HG03060 (cell line): Measurements from ENCODE around the gene RHOC.
"Not testable (repeated sequence)": the region's sequence is repeated elsewhere in the genome, so short reads cannot be mapped to it uniquely, and the experiment has no call there.

Experiments
- ATAC-seq: cut with Tn5 transposase; IDR thresholded peaks from one replicate; pipeline ENCODE4 v1.9.1; 2021; ENCODE audit warnings: low read depth, moderate number of reproducible peaks; ENCODE audit not compliant: unreplicated experiment

Gene RHOC

DNA sequence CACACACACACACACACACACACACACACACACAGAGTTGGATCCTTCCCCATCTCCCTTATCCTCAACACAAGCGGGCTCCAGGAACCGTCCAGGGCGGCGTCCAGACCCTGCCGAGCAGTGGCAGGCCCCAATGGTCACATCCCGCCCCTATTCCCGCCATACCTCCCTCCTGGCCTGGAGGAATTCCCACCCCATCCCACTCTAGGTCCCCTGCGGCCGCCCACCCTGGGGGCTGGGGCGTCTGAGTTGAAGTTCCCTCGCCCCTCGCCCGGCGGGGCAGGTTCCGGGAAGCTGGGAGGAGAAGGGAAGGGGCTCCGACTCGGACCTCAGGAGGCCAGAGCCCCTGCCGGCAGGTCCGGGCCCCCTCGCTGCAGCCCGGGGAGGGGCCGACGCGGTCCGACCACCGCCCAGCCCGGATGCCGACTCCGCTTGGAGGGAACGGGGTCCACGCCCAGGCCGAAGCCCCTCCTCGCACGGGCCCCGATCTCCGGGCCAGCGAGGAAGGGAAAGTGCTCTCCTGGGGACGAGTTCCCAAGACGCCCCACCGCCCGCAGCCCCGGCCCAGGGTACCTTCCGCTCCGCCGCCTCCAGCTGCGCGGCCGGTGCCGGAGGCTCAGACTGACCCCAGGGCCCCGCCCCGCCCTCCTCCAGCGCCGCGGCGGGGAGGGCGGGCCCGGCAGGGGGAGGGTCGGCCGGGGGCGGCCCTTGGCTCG lies at the start of gene RHOC:
RHOC (minus strand) TSS at position 623 of the 716 bp plus-strand sequence. CDS start 3,328 bp downstream, outside the sequence.
- peak; percentile 21 for ATAC-seq

DNA sequence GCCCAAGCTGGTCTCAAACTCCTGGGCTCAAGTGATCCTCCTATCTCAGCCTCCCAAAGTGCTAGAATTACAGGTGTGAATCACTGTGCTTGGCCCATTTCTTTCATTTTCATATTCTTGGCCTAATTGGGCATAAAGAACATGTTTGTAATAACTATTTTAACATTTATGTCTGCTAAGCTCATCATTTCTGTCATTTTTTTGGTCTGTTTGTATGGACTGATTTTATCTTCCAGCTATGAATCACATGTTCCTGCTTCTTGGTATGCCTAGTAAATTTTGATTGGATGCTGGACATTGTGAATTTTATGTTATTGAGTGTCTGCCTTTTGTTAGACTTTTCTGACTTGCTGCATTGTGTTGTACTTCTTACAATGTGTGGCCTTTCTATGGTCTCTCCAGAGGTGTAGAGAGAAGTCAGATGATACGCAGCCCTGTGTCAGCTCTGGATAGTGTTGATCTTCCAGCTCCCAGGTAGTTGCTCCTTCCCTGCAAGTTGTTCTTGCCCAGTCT lies 47.2 kb upstream of the RHOC start:
- no peak for ATAC-seq

DNA sequence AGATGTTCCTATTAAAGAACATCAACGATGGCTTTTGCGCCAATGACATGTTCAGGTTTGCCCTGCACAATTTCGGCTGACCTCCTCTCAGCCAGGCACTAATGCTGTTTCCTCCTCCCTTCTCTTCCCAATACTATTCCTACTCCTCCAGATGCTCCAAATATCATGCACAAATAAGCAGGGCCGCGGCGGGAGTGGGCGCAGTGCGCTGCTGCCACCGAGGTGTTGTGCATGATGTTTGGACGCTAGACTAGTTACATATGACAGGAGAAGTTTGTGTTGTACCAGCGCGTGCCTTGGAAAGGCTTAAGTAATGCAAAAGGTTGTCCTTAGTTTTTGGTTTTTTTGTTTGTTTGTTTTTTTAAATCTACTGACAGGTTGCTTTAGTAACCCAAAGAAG lies 41.5 kb upstream of the RHOC start:
- ATAC-seq, result no peak

DNA sequence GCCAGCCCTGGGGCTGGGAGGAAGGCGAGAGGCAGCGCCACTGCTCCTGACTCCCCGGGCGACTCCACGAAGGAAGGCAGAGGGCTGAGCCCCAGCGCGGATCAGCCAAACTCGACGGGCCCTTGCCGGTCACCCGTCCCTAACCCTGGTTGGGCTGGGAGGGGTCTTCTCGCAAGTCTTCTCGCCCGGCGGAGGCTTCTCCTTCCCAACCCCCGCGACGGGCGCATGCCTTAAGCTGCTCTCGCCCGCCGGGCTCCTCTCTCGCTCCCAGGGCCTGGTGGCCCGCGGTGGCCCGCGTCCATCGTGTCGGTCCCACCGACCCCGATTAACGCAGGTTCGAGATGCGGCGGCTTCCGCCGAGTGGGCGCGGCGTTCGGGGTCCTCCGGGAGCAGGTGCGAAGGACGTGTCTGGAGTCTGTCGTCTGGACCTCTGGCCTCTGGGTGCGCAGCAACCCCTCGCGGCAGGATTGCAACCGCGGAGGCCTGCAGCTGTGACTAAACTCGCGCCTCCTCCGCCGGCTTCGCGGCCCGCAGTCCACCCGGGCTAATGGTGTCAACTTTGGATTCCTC lies 37.2 kb upstream of the RHOC start:
- no peak for ATAC-seq

DNA sequence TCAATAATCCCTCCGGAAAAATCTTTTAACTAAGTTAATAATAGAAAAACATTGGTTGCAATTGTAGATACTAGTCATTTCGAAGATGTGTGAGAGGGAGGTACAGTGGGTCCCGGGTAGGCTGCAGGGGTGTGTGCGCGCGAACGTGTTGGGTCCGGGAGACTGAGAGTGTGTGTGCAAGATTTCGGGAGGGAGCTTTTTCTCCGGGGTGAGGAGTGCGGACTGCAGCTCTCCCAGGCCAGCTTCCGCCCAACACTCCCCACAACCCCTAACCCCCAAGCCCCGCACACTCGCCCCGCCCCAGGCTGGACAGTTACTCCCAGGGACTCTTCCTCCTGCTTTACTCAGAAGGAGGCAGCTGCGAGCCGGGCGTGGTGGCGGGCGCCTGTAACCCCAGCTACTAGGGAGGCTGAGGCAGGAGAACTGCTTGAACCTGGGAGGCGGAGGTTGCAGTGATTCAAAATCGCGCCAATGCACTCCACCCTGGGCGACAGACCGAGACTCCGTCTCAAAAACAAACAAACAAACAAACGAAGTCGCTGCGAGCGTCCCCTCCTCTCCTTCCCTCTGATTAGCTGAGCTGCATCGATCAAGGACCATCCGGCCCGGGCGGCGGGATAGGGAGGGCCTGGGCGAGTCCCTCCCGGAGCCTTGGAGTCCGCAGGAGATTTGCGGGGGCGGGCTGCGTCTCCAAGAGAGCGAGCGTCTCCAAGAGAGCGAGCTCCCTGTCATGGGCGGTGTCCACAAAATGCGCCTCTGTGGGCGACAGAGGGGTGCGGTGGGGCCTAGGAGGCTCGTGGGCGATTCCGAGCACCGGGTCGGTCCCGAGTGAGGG lies 36.5 kb upstream of the RHOC start:
- no peak for ATAC-seq

DNA sequence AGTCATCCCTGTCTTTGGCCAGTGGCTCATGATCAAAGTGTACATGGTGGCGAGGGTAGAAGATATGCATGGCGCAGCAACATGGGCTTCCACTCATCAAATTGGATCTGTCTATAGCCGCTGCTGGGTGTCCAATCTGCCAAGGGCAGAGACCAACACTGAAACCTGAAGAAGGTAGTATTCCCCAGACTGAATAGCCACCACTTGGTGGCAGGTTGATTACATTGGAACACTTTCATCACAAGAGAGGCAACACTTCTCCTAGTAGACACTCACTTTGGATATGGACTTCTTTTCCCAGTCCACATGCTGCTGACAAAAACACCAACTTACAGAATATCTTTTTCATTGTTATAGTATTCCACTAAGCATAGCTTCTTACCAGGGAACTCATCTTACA lies 30.6 kb upstream of the RHOC start:
- no peak for ATAC-seq

DNA sequence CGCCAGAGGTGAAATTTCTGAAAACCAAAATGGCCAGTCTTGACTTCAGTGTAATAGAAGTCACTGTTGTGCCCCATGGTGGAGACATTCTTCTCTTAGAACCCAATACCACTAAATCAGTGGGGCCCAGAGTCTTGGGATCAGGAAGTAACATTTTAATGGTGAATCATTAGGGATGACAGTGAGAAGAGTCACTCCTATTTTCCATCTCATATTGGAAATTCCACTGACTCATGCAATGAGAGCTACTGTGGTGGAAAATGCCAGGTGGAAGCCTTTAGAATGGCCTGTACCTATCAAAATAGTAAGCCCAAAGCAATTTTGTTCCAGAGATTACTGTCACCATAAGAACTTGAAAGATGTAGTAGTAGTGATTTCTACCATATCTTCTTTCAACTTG lies 28.8 kb upstream of the RHOC start:
- ATAC-seq, result no peak

DNA sequence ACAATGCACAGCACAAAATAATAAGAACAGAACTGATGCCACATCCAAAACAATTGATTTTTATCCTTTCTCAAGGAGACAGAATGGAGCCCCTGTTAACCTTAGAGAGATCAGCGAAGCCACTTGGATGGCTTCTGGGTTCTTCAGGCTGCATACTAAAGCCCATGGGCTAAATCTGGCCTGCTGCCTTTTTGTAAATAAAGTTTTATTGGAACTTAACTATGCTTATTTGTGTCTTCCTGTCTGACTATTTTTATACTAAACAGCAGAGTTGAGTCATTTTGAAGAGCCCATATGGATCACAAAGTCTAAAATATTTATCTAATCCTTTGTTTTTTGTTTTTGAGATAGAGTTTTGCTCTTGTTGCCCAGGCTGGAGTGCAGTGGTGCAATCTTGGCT lies 24.5 kb upstream of the RHOC start:
- ATAC-seq, result no peak

DNA sequence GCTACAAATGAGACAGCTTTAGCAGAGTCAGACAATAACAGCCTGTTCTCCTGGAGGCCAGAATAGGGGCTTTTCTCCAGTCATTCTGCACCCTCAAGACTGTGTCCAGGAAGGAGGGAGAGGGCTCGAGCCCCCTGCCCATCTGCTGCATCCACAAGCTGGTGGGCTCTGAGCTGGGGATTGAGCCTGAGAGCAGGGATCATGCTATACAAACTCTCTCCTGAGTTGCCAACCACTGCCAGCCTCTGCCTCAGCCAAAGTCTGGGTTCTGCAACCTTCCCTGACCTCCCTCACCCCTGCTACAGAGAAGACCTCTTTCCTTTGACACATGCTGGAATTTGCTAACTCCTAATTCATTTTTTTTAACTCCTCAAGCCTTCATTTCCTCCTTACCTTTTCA lies 23.0 kb upstream of the RHOC start:
- ATAC-seq, result no peak

DNA sequence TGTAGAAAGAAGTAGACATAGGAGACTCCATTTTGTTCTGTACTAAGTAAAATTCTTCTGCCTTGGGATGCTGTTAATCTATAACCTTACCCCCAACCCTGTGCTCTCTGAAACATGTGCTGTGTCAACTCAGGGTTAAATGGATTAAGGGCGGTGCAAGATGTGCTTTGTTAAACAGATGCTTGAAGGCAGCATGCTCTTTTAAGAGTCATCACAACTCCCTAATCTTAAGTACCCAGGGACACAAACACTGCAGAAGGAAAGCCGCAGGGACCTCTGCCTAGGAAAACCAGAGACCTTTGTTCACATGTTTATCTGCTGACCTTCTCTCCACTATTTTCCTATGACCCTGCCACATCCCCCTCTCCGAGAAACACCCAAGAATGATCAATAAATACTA lies 22.1 kb upstream of the RHOC start:
- ATAC-seq, result not testable (repeated sequence)

DNA sequence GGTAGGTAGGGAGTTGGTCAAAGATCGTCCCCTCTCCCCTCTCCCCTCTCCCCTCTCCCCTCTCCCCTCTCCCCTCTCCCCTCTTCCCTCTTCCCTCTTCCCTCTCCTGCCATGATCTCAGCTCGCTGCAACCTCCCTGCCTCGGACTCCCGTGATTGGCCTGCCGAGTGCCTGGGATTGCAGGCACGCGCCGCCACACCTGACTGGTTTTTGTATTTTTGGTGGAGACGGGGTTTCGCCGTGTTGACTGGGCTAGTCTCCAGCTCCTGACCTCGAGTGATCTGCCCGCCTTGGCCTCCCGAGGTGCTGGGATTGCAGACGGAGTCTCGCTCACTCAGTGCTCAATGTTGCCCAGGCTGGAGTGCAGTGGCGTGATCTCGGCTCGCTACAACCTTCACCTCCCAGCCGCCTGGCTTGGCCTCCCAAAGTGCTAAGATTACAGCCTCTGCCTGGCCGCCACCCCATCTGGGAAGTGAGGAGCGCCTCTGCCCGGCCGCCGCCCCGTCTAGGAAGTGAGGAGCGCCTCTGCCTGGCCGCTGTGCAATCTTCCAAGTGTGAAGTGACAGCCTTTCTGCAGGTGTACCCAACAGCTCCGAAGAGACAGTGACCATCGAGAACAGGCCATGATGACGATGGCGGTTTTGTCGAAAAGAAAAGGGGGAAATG lies 21.5 kb upstream of the RHOC start:
- not testable (repeated sequence) for ATAC-seq

DNA sequence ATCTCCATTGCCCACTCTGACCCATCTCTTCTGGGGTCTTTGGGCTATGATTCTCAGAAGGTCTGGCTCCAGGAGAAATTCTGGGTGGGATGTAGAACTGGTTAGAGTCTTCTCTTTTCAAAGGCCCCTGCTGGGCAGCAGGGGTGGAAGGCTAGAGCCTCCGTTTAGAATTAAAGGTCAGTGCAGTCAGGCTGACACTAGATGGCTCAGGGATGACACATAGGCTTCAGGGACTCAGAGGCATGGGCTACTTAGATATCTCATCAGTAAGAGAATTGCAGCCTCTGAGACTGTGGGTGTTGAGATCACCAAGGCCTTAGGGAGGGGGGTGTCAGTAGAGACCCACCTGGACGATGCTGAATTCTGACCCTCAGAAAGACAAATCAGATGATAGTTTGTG lies 20.8 kb upstream of the RHOC start:
- no peak for ATAC-seq

DNA sequence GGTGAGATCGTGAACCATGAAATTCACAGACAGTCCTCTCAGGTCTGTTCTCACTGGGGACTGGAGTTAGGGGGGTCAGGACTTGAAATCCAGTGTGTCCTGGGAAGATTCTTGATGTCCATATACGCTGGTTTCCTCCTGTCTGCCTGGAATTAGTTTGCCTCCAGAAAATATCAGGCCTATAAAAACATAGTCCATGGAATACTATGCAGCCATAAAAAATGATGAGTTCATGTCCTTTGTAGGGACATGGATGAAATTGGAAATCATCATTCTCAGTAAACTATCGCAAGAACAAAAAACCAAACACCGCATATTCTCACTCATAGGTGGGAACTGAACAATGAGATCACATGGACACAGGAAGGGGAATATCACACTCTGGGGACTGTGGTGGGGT lies 17.3 kb upstream of the RHOC start:
- ATAC-seq, result not testable (repeated sequence)

DNA sequence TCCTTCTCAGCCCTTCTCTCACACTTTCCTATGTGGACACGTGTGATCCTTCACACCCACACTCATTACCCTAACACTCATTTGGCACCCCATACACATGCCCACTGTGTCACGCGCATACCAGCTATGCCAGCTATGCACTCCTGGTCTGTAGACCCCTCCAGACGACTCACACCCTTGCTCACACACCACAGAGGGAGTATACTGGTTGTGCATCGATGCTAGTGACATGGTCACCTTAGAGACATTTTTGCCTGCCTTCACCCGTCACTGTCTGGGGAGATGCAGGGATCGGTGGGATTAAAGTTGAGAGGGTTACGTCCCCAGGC lies 16.5 kb upstream of the RHOC start:
- no peak for ATAC-seq

DNA sequence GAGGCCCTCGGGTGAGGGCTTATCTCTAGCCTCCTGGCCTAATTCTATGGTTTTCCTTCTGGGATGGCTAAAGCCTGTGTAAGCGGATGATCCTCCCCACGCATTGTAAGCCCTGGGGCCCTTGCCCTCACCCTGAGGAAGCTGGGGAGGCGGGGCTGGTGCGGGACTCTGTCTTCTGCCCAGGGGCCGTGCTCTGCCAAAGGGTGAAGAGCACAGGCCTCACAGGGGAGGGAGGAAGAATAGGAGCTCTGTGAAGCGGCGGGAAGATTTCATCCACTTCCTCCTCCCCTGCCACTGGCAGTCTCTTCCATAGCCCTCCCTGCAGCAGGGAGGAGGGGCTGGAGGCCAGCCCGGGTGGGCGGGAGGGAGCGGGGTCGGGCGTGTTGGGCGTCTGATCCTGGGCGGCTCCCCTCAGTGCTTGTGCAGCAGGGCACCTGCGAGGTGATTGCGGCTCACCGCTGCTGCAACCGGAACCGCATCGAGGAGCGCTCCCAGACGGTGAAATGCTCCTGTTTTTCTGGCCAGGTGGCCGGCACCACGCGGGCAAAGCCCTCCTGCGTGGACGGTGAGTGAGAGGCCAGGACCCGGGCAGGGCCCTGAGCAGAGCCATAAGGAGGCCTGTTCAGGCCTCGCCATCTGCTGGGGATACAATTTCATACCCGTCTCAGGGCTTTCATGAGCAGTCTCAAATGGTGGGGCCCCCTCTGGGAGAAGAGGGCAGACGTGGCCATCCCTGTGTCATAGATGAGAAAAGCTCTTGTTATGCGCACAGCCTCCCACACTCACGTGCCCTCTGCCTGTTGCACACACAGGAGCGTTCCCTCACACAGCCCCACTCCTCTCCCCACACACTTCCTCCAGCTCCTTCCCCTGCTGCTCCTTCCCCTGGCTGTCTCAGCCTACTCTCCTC lies 15.9 kb upstream of the RHOC start:
- ATAC-seq, result no peak

DNA sequence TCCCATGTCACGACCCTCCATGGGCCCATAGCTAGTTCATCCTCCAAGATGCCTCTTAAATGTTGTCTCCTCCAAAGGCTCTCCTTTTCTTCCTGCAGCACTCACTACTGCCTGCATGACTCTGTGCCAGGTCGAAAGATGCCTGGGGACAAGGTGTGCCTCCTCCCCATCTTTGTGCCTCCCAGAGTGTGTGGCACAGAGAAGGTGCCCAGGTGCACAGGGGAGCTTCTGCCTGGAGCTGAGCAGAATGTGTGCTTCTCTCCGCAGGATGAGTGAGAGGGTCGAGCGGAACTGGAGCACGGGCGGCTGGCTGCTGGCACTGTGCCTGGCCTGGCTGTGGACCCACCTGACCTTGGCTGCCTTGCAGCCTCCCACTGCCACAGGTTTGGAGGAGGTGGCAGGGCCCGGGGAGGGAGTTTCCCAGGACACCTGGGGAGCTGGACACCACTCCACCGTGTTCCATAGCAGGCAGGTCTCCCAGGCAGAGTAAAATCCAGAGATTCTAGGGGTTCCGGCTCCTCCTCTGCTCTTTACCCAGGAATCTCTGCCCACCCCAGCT lies 15.1 kb upstream of the RHOC start:
- ATAC-seq, result no peak

DNA sequence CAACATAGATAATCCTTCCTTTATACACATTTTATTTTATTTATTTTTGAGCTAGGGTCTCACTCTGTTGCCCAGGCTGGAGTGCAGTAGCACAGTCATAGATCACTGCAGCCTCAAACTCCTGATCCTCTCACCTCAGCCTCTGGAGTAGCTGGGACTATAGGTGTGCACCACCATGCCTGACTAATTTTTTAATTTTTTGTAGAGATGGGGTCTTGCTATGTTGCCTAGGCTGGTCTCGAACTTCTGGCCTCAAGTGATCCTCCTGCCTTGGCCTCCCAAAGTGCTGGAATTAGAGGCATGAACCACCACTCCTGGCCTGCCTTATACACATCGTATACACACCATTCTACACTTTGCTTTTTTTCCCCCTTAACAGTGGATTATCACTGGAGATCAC lies 14.4 kb upstream of the RHOC start:
- ATAC-seq, result not testable (repeated sequence)

DNA sequence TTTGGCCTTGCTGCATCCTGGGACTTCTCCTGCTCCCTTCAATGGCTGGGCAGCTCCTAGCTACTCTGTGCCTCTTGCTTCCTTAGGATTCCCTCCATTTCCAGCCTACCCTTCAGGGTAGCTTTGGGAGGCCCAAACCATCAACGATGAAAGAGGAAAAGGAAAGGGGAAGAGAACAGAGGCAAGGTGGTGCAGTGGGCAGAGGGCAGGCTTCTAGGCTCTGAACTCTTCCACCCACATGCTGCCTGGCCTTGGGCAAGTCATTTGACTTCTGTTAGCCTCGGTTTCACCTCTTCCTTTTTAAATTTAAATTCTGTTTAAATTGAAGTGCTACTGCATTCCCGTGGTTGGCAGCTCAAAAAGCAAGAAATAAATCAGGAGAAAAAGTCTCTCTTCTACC lies 13.9 kb upstream of the RHOC start:
- ATAC-seq, result no peak

DNA sequence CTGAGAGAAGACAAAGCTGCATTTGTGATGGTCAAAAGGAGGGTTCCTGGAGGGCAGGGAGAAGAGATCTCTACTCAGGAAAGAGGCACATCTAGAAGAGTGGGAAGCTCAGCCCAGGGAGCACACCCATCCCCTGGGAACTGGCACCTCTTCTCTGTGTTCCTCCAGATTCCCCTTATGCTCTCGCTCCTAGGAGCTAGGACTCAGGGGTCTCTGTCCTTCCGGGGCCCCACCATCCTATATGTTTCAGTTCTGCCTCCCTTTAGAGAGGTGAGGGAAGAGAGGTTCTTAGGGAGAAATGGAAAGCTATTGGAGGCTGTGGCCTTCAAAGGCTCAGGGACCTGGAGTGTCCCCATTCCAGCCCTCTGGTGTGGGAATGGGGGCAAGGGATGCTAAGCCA lies 12.8 kb upstream of the RHOC start:
- no peak for ATAC-seq
